ENCODE results near the gene NFIX.

DNA sequence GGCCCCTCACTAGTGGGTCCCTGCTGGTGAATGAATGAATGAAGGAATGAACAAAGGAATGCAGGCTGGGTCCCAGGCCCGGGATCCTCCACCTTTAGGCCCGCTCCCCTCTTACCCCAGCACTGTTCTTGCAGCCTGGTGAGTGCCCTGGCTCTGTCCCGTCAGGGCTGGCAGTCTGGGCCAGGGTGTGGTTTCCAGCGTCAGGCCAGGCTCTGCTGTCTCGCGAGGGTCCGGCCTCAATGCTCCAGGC is 107.1 kb downstream of the NFIX start:
- TF ChIP-seq, protein P1, sequence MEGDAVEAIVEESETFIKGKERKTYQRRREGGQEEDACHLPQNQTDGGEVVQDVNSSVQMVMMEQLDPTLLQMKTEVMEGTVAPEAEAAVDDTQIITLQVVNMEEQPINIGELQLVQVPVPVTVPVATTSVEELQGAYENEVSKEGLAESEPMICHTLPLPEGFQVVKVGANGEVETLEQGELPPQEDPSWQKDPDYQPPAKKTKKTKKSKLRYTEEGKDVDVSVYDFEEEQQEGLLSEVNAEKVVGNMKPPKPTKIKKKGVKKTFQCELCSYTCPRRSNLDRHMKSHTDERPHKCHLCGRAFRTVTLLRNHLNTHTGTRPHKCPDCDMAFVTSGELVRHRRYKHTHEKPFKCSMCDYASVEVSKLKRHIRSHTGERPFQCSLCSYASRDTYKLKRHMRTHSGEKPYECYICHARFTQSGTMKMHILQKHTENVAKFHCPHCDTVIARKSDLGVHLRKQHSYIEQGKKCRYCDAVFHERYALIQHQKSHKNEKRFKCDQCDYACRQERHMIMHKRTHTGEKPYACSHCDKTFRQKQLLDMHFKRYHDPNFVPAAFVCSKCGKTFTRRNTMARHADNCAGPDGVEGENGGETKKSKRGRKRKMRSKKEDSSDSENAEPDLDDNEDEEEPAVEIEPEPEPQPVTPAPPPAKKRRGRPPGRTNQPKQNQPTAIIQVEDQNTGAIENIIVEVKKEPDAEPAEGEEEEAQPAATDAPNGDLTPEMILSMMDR (conservative IDR thresholded peaks at IDR 0.05 in 1 of 2, IDR thresholded peaks at IDR 0.05 in 1 of 2; ENCODE audit: extremely low read depth in 1 of 2, insufficient read depth in 1 of 2, low read depth in 1 of 2, low read length in 2 of 2) = no peak
- no peak for TF ChIP-seq EZH2 (IDR thresholded peaks at IDR 0.05; ENCODE audit: borderline replicate concordance, low read length)
